Kidney epithelial cell (primary cell): Measurements from ENCODE around the gene MAD2L2. TPM values are rescaled to one million over a fixed set of nuclear protein-coding genes. Genes with fewer than 3 reads are reported as not detected.
A peak's percentile ranks its signal among the peaks of the same experiment; 100 is the strongest.

Experiments used
- DNase-seq: peaks from one replicate; pipeline ENCODE4 v3.0.0-alpha.2; 2010; ENCODE audit warnings: low read depth
- H3K27me3 ChIP-seq: 2 replicates; pipeline ENCODE4 v1.6.0; 2011; ENCODE audit warnings: low read length; ENCODE audit not compliant: control insufficient read depth, insufficient read depth
- H3K36me3 ChIP-seq: 2 replicates; pipeline ENCODE4 v1.5.1; 2011; ENCODE audit warnings: low read length; ENCODE audit not compliant: control insufficient read depth, insufficient read depth
- H3K4me3 ChIP-seq: 2 replicates; pipeline ENCODE4 v1.5.1; 2011; ENCODE audit warnings: low read depth, mild to moderate bottlenecking, control low read depth, low read length
- CTCF ChIP-seq: IDR thresholded peaks from 2 replicates; pipeline ENCODE4 v1.5.1; 2011; ENCODE audit warnings: mild to moderate bottlenecking, moderate library complexity, low read length, control low read depth, inconsistent platforms; ENCODE audit not compliant: insufficient read depth, poor library complexity, severe bottlenecking
- total RNA-seq: library from RNA; depleted of rRNA; stranded (reverse); fragments of >200 nt; gene quantifications from 2 replicates; pipeline ENCODE4 v1.2.3, GENCODE V29; 2015

MAD2L2 gene
- total RNA-seq, 1 donor from 2014 or later = 96.6 TPM

DNA sequence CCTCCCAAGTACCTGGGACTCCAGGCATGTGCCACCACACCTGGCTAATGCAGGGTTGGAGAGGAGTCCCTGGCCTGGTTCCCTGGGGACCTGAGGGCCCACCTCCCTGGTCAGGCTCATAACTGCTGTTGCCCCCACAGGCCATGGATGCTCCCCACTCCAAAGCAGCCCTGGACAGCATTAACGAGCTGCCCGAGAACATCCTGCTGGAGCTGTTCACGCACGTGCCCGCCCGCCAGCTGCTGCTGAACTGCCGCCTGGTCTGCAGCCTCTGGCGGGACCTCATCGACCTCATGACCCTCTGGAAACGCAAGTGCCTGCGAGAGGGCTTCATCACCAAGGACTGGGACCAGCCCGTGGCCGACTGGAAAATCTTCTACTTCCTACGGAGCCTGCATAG lies 12.4 kb downstream of the MAD2L2 start:
- no peak for TF ChIP-seq CTCF
- DNase-seq = no peak
- Histone ChIP-seq H3K27me3 (no peaks in the 10 kb centered on the region), H3K36me3 (peaks cover 1% of the 10 kb centered on the region), H3K4me3 (no peak overlapping the region)

GRCh38 chr1:11664336-11665065 lies 16.4 kb downstream of the MAD2L2 start:
- Histone ChIP-seq H3K4me3 (peak overlapping the region; percentile 50), H3K36me3 (no peaks in the 10 kb centered on the region), H3K27me3 (no peaks in the 10 kb centered on the region)
- no peak for DNase-seq
- no peak for TF ChIP-seq CTCF

DNA sequence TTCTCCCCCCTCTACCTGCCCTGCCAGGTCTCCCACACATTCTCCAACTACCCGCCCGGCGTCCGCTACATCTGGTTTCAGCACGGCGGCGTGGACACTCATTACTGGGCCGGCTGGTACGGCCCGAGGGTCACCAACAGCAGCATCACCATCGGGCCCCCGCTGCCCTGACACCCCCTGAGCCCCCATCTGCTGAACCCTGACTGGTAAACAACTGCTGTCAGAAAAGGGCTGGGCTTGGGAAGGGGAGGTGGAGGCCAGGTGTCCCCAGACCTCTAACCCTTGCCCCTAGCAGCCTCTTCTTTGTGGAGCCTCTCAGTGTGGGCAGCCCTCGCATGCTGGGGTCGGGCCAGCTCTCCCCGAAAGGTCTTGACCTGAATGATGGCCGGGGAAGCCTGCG lies 19.8 kb downstream of the MAD2L2 start:
- Histone ChIP-seq H3K4me3 (no peak overlapping the region), H3K27me3 (no peaks in the 10 kb centered on the region), H3K36me3 (peaks cover 1% of the 10 kb centered on the region)
- no peak for TF ChIP-seq CTCF
- no peak for DNase-seq

DNA sequence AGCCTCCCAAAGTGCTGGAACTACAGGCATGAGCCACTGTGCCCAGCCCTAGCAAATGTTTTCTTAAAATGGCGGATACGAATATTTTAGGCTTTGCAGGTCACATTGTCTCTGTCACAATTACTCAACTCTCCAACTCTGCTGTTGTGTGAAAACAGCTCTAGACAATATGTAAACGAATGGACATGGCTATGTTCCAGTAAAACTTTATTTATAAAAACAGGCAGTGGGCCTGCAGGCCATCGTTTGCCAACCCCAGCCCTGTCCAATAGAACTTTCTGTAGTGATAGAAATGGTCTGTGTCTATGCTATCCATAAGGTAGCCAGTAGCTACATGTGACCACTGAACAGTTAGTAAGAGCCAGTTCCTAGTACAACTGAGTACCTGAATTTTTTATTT lies 21.2 kb downstream of the MAD2L2 start:
- TF ChIP-seq CTCF = no peak
- DNase-seq = no peak
- peaks cover 1% of the 10 kb centered on the region for H3K36me3 ChIP-seq

GRCh38 chr1:11658542-11658941 lies 22.4 kb downstream of the MAD2L2 start:
- DNase-seq = no peak
- Histone ChIP-seq H3K36me3 (peaks cover 1% of the 10 kb centered on the region), H3K4me3 (no peak overlapping the region), H3K27me3 (no peaks in the 10 kb centered on the region)
- TF ChIP-seq CTCF = no peak

More for the DNA sequence above, 21.2 kb downstream of the MAD2L2 start:
- no peak overlapping the region for H3K4me3 ChIP-seq
- no peaks in the 10 kb centered on the region for H3K27me3 ChIP-seq

GRCh38 chr1:11657654-11658053 lies 23.3 kb downstream of the MAD2L2 start:
- Histone ChIP-seq H3K36me3 (peaks cover 1% of the 10 kb centered on the region), H3K27me3 (no peaks in the 10 kb centered on the region), H3K4me3 (no peak overlapping the region)
- TF ChIP-seq CTCF = no peak
- DNase-seq = no peak
